ENCODE measurements around the gene PSMG4.

The PSMG4 gene

GRCh38 chr6:3220366-3220765 is 38.4 kb upstream of the PSMG4 start:
- Histone ChIP-seq H3K27ac (no peak overlapping the region), H3K4me1 (no peaks in the 10 kb centered on the region), H3K9me3 (ENCODE audit: control insufficient read depth, low read length) (no peaks in the 10 kb centered on the region), H3K79me2 (no peaks in the 10 kb centered on the region), H3K36me3 (ENCODE audit: control insufficient read depth, insufficient read depth, low read length) (no peaks in the 10 kb centered on the region), H3K4me2 (ENCODE audit: low read length) (no peak overlapping the region), H3K4me3 (ENCODE audit: low read depth, low read length) (no peak overlapping the region), H3K9ac (no peak overlapping the region), H3K27me3 (ENCODE audit: control insufficient read depth, insufficient read depth, low read length) (no peaks in the 10 kb centered on the region), H2AFZ (no peak overlapping the region)
- no peak for TF ChIP-seq CTCF (IDR thresholded peaks at IDR 0.05)

DNA sequence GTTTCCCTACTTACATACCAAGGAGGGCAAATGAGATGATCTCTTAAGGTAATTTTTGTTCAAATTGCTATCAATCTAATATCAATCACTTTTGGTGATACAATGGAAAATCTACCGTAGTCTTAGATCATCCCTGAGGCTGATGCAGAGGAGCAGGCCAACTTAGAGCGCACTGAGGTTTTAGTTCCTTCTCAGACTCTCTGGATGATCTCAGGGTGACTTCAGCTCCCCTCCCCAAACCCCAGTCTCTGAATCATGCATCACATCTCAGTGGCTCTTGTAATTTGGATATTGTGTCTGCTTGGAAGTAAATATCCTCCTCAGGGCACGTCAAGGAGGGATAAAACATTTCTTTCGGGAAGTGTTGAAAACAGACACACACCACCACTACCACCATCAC is 37.2 kb upstream of the PSMG4 start:
- Histone ChIP-seq H3K4me3 (ENCODE audit: low read depth, low read length) (no peak overlapping the region), H3K4me2 (ENCODE audit: low read length) (no peak overlapping the region), H2AFZ (no peak overlapping the region), H3K27ac (no peak overlapping the region), H3K9me3 (ENCODE audit: control insufficient read depth, low read length) (no peaks in the 10 kb centered on the region), H3K79me2 (no peaks in the 10 kb centered on the region), H3K36me3 (ENCODE audit: control insufficient read depth, insufficient read depth, low read length) (no peaks in the 10 kb centered on the region), H3K9ac (no peak overlapping the region), H3K27me3 (ENCODE audit: control insufficient read depth, insufficient read depth, low read length) (no peaks in the 10 kb centered on the region), H3K4me1 (no peaks in the 10 kb centered on the region)
- TF ChIP-seq CTCF (IDR thresholded peaks at IDR 0.05) = no peak

GRCh38 chr6:3222506-3223038 is 36.2 kb upstream of the PSMG4 start:
- H3K27me3 ChIP-seq (ENCODE audit: control insufficient read depth, insufficient read depth, low read length) = no peaks in the 10 kb centered on the region
- no peaks in the 10 kb centered on the region for H3K79me2 ChIP-seq
- H3K27ac ChIP-seq = no peak overlapping the region
- H3K4me2 ChIP-seq (ENCODE audit: low read length) = no peak overlapping the region
- H3K36me3 ChIP-seq (ENCODE audit: control insufficient read depth, insufficient read depth, low read length) = no peaks in the 10 kb centered on the region
- H3K4me1 ChIP-seq = peaks cover 4% of the 10 kb centered on the region
- no peak overlapping the region for H3K4me3 ChIP-seq (ENCODE audit: low read depth, low read length)
- H3K9me3 ChIP-seq (ENCODE audit: control insufficient read depth, low read length) = no peaks in the 10 kb centered on the region
- no peak overlapping the region for H3K9ac ChIP-seq
- no peak for TF ChIP-seq CTCF (IDR thresholded peaks at IDR 0.05)
- H2AFZ ChIP-seq = no peak overlapping the region

DNA sequence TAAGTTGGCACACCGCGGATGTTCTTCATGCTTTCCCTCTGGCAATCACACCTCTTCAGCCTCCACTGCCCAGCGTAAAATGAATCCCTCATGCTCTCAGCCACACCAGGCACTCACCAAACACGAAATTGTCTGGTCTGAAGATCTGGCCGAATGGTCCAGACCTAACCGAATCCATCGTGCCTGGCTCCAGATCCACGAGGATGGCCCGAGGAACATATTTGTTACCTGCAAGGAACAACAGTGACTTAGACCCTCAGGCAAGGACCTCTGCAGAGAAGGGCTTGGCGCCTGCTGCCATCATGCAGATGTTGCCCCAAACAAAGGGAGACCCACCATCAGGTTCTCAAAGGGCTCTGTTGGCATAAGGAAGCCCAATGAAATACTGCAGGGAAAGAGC is 32.7 kb upstream of the PSMG4 start:
- TF ChIP-seq CTCF (IDR thresholded peaks at IDR 0.05) = no peak
- Histone ChIP-seq H3K27ac (no peak overlapping the region), H3K27me3 (ENCODE audit: control insufficient read depth, insufficient read depth, low read length) (peaks cover 10% of the 10 kb centered on the region), H3K79me2 (no peaks in the 10 kb centered on the region), H3K36me3 (ENCODE audit: control insufficient read depth, insufficient read depth, low read length) (no peaks in the 10 kb centered on the region), H3K4me2 (ENCODE audit: low read length) (no peak overlapping the region), H3K4me1 (peaks cover 8% of the 10 kb centered on the region), H3K4me3 (ENCODE audit: low read depth, low read length) (no peak overlapping the region), H3K9ac (no peak overlapping the region), H3K9me3 (ENCODE audit: control insufficient read depth, low read length) (no peaks in the 10 kb centered on the region), H2AFZ (no peak overlapping the region)

Measured in parathyroid adenoma (tissue), 2 donors.